A549 (cell line): ENCODE data around the gene SYT12. TPM values are rescaled to one million over a fixed set of nuclear protein-coding genes. Genes with fewer than 3 reads are reported as not detected.
A peak's percentile ranks its signal among the peaks of the same experiment; 100 is the strongest.

Source experiments
- ATAC-seq, 2 experiments: fragments of 200-7000 bp in 1 of 2; fragments of >200 bp in 1 of 2; cut with Nextera tagmentation in 1 of 2; cut with Tn5 transposase in 1 of 2; 3 replicates each; pipeline versions ENCODE4 v1.8.0 to v1.9.1; 2018 to 2020; ENCODE audit warnings: mild to moderate bottlenecking in 1 of 2, moderate library complexity in 1 of 2
- CTCF ChIA-PET: fragments of 300-600 bp; sonication (Branson Sonifier 250); formaldehyde crosslinking; extraction: SDS; loops from one replicate; lab custom pipeline; 2021; ENCODE audit warnings: antibody characterized with exemption, inconsistent platforms; lab: Yijun Ruan, JAX
- POLR2A ChIA-PET: fragments of 350-600 bp; formaldehyde crosslinking; extraction: SDS; loops from one replicate; lab custom pipeline; 2021; ENCODE audit warnings: antibody characterized with exemption, inconsistent platforms; lab: Yijun Ruan, JAX
- DNase-seq, 2 experiments: peaks; one replicate each; pipeline versions ENCODE4 v3.0.0 to v3.0.0-alpha.2; 2011 to 2016; ENCODE audit warnings: low read depth in 1 of 2, low spot score in 1 of 2
- FAIRE-seq: peaks from 2 replicates; lab custom pipeline; 2011; peaks lifted over from hg19 to GRCh38; lab: Jason Lieb, UNC
- H3K27ac ChIP-seq, 2 experiments: fragments of >200 bp; sonication (Bioruptor Twin); formaldehyde crosslinking; 3 replicates each; pipeline ENCODE4 v1.5.1; 2016 to 2017
- H3K4me1 ChIP-seq: fragments of >200 bp; sonication (Bioruptor Twin); formaldehyde crosslinking; 3 replicates; pipeline ENCODE4 v1.6.1; 2016
- H3K4me2 ChIP-seq: fragments of >200 bp; sonication (Bioruptor Twin); formaldehyde crosslinking; 3 replicates; pipeline ENCODE4 v1.6.1; 2016
- H3K4me3 ChIP-seq: fragments of >200 bp; sonication (Bioruptor Twin); formaldehyde crosslinking; 3 replicates; pipeline ENCODE4 v1.5.1; 2016
- H3K9me3 ChIP-seq: fragments of >200 bp; sonication (Bioruptor Twin); formaldehyde crosslinking; 3 replicates; pipeline ENCODE4 v1.6.1; 2016
- CBX2 ChIP-seq: fragments of 200-600 bp; sonication (generic); IDR thresholded peaks from 2 replicates; pipeline ENCODE4 v1.6.1; 2016; ENCODE audit warnings: low read depth, mild to moderate bottlenecking, borderline replicate concordance
- CBX8 ChIP-seq: fragments of 200-600 bp; sonication (generic); IDR thresholded peaks from 2 replicates; pipeline ENCODE4 v1.6.1; 2016
- EHMT2 ChIP-seq: fragments of 200-600 bp; sonication (generic); IDR thresholded peaks from 2 replicates; pipeline ENCODE4 v1.6.1; 2016; ENCODE audit warnings: antibody characterized with exemption, low read depth, mild to moderate bottlenecking, moderate library complexity
- FOSB ChIP-seq: fragments of 250-450 bp; sonication (Bioruptor Pico); IDR thresholded peaks from 2 replicates; pipeline ENCODE4 v1.5.0; 2020; ENCODE audit warnings: mild to moderate bottlenecking, moderate library complexity
- FOXS1 ChIP-seq: fragments of 250-450 bp; sonication (Bioruptor Pico); IDR thresholded peaks from 2 replicates; pipeline ENCODE4 v1.5.0; 2020; ENCODE audit warnings: mild to moderate bottlenecking, moderate library complexity
- HDAC2 ChIP-seq: fragments of 200-600 bp; sonication (generic); IDR thresholded peaks from 2 replicates; pipeline ENCODE4 v1.6.1; 2016
- HEYL ChIP-seq: fragments of 250-450 bp; sonication (Bioruptor Pico); IDR thresholded peaks from 2 replicates; pipeline ENCODE4 v1.8.0; 2021; ENCODE audit warnings: mild to moderate bottlenecking, moderate library complexity
- HOXA7 ChIP-seq: fragments of 250-450 bp; sonication (Bioruptor Pico); IDR thresholded peaks from 2 replicates; pipeline ENCODE4 v1.5.0; 2020; ENCODE audit warnings: mild to moderate bottlenecking, moderate library complexity
- HOXB13 ChIP-seq: fragments of 250-450 bp; sonication (Bioruptor Pico); IDR thresholded peaks from 2 replicates; pipeline ENCODE4 v1.5.0; 2020; ENCODE audit warnings: low read depth, mild to moderate bottlenecking, moderate library complexity
- JUNB ChIP-seq: fragments of >200 bp; sonication (Bioruptor Twin); formaldehyde crosslinking; IDR thresholded peaks from 2 replicates; pipeline ENCODE4 v1.6.1; 2016
- MAFK ChIP-seq: fragments of 450-650 bp; IDR thresholded peaks from 2 replicates; pipeline ENCODE4 v1.6.1; 2014; ENCODE audit not compliant: partially characterized antibody
- NFE2L2 ChIP-seq: fragments of 150-350 bp; conservative IDR thresholded peaks from 2 replicates; pipeline ENCODE4 v1.6.1; 2014; ENCODE audit warnings: low read length
- NPAS2 ChIP-seq: fragments of 250-450 bp; sonication (Bioruptor Pico); IDR thresholded peaks from 2 replicates; pipeline ENCODE4 v1.8.0; 2022; ENCODE audit warnings: mild to moderate bottlenecking, moderate library complexity, borderline replicate concordance
- RCOR1 ChIP-seq: fragments of 150-350 bp; IDR thresholded peaks from 2 replicates; pipeline ENCODE4 v1.6.1; 2014; ENCODE audit warnings: antibody characterized with exemption, low read length, low read depth
- RNF2 ChIP-seq: fragments of 200-600 bp; sonication (generic); IDR thresholded peaks from 2 replicates; pipeline ENCODE4 v1.6.1; 2016; ENCODE audit warnings: low read depth, mild to moderate bottlenecking, antibody characterized with exemption, moderate library complexity, borderline replicate concordance
- SMC3 ChIP-seq: fragments of >200 bp; sonication (Bioruptor Twin); formaldehyde crosslinking; IDR thresholded peaks from 3 replicates; pipeline ENCODE4 v1.6.1; 2018; ENCODE audit warnings: inconsistent platforms
- SREBF2 ChIP-seq: fragments of 450-650 bp; IDR thresholded peaks from 2 replicates; pipeline ENCODE4 v1.6.1; 2014; ENCODE audit warnings: mild to moderate bottlenecking, moderate library complexity
- TP53 ChIP-seq: fragments of 250-450 bp; sonication (Bioruptor Pico); IDR thresholded peaks from 2 replicates; pipeline ENCODE4 v1.5.0; 2021; ENCODE audit warnings: mild to moderate bottlenecking, moderate library complexity
- ZNF302 ChIP-seq: fragments of 250-450 bp; sonication (Bioruptor Pico); IDR thresholded peaks from 2 replicates; pipeline ENCODE4 v1.9.0; 2021; ENCODE audit warnings: inconsistent platforms, mild to moderate bottlenecking, moderate library complexity
- ZSCAN20 ChIP-seq: fragments of 250-450 bp; sonication (Bioruptor Pico); IDR thresholded peaks from 2 replicates; pipeline ENCODE4 v1.8.0; 2022; ENCODE audit warnings: mild to moderate bottlenecking, moderate library complexity
- WGBS: methylation state at CpG from one replicate; pipeline ENCODE4 v1.1.6; 2017; ENCODE audit errors: missing lambda C conversion rate; 5-methylcytosine and 5-hydroxymethylcytosine counted together
- polyA plus RNA-seq, 4 experiments: library from polyadenylated mRNA; depleted of rRNA in 3 of 4; stranded (reverse); fragments of >200 nt; fragmentation: RNase III in 1 of 4; extraction: RNeasy Plus Mini Kit Qiagen cat#74134 plus additional on column Dnase treatment in 1 of 4; gene quantifications; 2 replicates in 3 of 4; 3 replicates in 1 of 4; pipeline ENCODE4 v1.2.3, GENCODE V29; 2011 to 2017
- TF ChIP-seq, protein P1 (sequence below): IDR thresholded peaks from 2 replicates; pipeline ENCODE4 v1.6.1; 2012; ENCODE audit warnings: low read depth, borderline replicate concordance
- TF ChIP-seq, protein P2 (sequence below): fragments of >200 bp; sonication (Bioruptor Twin); formaldehyde crosslinking; IDR thresholded peaks from 3 replicates; pipeline ENCODE4 v1.5.1; 2016
- TF ChIP-seq, protein P3 (sequence below): fragments of 150-350 bp; IDR thresholded peaks from 2 replicates; pipeline ENCODE4 v1.6.1; 2014; ENCODE audit warnings: low read depth, mild to moderate bottlenecking, low read length
- TF ChIP-seq, protein P4 (sequence below): IDR thresholded peaks from 2 replicates; pipeline ENCODE4 v1.6.1; 2012

The SYT12 gene
- polyA plus RNA-seq, 2 of the 4 experiments (the other 2 are of a cell fraction), result 1.4 to 9.6 TPM

GRCh38 chr11:67024966-67025365 is 2.0 kb downstream of the SYT12 start (continued):
- TF ChIP-seq TP53 (no peak), RCOR1 (no peak), HOXB13 (CRISPR knock-in tag) (no peak), RNF2 (no peak), EHMT2 (no peak)
- TF ChIP-seq, all 56 proteins: peak for 0

GRCh38 chr11:67025750-67026149 is 2.8 kb downstream of the SYT12 start:
- H3K4me2 ChIP-seq, result no peak overlapping the region
- POLR2A ChIA-PET, result no interaction called here
- DNase-seq (no peak), ATAC-seq (no peak)
- CTCF ChIA-PET, result interaction anchor here (0.8 to 10.6 kb wide), 6 partner anchors 9 to 291 kb away, joined by 3 to 67 read pairs (median 4); partner anchors contain the start of genes C11orf86 and PC
- no peaks in the 10 kb centered on the region for H3K9me3 ChIP-seq
- peaks cover 24% of the 10 kb centered on the region for H3K4me1 ChIP-seq
- no peak overlapping the region for H3K4me3 ChIP-seq
- TF ChIP-seq CBX8 (no peak), FOSB (CRISPR knock-in tag) (no peak), SREBF2 (no peak), NPAS2 (CRISPR knock-in tag) (no peak), HDAC2 (no peak), ZNF302 (CRISPR knock-in tag) (no peak), ZSCAN20 (no peak), SMC3 (no peak)
- TF ChIP-seq, protein P1, sequence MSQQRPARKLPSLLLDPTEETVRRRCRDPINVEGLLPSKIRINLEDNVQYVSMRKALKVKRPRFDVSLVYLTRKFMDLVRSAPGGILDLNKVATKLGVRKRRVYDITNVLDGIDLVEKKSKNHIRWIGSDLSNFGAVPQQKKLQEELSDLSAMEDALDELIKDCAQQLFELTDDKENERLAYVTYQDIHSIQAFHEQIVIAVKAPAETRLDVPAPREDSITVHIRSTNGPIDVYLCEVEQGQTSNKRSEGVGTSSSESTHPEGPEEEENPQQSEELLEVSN, result no peak
- TF ChIP-seq, protein P2, sequence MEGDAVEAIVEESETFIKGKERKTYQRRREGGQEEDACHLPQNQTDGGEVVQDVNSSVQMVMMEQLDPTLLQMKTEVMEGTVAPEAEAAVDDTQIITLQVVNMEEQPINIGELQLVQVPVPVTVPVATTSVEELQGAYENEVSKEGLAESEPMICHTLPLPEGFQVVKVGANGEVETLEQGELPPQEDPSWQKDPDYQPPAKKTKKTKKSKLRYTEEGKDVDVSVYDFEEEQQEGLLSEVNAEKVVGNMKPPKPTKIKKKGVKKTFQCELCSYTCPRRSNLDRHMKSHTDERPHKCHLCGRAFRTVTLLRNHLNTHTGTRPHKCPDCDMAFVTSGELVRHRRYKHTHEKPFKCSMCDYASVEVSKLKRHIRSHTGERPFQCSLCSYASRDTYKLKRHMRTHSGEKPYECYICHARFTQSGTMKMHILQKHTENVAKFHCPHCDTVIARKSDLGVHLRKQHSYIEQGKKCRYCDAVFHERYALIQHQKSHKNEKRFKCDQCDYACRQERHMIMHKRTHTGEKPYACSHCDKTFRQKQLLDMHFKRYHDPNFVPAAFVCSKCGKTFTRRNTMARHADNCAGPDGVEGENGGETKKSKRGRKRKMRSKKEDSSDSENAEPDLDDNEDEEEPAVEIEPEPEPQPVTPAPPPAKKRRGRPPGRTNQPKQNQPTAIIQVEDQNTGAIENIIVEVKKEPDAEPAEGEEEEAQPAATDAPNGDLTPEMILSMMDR, result no peak
- TF ChIP-seq, protein P3, sequence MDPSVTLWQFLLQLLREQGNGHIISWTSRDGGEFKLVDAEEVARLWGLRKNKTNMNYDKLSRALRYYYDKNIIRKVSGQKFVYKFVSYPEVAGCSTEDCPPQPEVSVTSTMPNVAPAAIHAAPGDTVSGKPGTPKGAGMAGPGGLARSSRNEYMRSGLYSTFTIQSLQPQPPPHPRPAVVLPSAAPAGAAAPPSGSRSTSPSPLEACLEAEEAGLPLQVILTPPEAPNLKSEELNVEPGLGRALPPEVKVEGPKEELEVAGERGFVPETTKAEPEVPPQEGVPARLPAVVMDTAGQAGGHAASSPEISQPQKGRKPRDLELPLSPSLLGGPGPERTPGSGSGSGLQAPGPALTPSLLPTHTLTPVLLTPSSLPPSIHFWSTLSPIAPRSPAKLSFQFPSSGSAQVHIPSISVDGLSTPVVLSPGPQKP, result no peak
- TF ChIP-seq, all 56 proteins: peak for 0
- no peak for FAIRE-seq
- 84% methylated on average over 8 of the region's 8 CpGs for WGBS
- H3K27ac ChIP-seq, result no peak overlapping the region

GRCh38 chr11:67026941-67027340 is 4.0 kb downstream of the SYT12 start:
- DNase-seq (no peak), ATAC-seq (no peak), FAIRE-seq (no peak)
- ChIA-PET POLR2A (interaction anchor here (0.6 kb wide), 1 partner anchor 28 kb away, joined by 3 read pairs; no protein-coding TSS in a partner anchor), CTCF (interaction anchor here (0.7 to 10.6 kb wide), 9 partner anchors 10 to 333 kb away, joined by 3 to 67 read pairs (median 3); partner anchors contain the start of gene PC)
- TF ChIP-seq HEYL (CRISPR knock-in tag) (no peak), FOXS1 (CRISPR knock-in tag) (no peak), JUNB (no peak), HOXB13 (CRISPR knock-in tag) (no peak), MAFK (no peak), NFE2L2 (no peak), HOXA7 (CRISPR knock-in tag) (no peak), CBX2 (no peak)
- TF ChIP-seq, protein P4, sequence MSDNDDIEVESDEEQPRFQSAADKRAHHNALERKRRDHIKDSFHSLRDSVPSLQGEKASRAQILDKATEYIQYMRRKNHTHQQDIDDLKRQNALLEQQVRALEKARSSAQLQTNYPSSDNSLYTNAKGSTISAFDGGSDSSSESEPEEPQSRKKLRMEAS, result no peak
- H3K9me3 ChIP-seq, result no peaks in the 10 kb centered on the region
- 87% methylated on average over 5 of the region's 5 CpGs for WGBS
- H3K4me3 ChIP-seq, result no peak overlapping the region
- 0 out of 6 replicates have a peak overlapping the region, but pooled peaks of 1 of the 2 experiments have one; percentile 2 for H3K27ac ChIP-seq
- peaks cover 30% of the 10 kb centered on the region for H3K4me1 ChIP-seq
- H3K4me2 ChIP-seq, result no peak overlapping the region
